ENCODE results near the gene LHFPL6.

LHFPL6 gene

GRCh38 chr13:39410096-39410901, 192.7 kb downstream of the LHFPL6 start:
- no peak for DNase-seq
- in situ Hi-C loops (cut with HindIII; ENCODE audit: low pct_ligation_motif_present, low pct_unique_long_range_greater_than_20kb, low sequenced_read_pairs): loop anchor here (25.0 kb wide), 1 partner anchor 202 kb away; the partner anchor contains the start of gene LHFPL6

- in situ Hi-C loops (cut with HindIII; ENCODE audit: low pct_ligation_motif_present, low pct_unique_long_range_greater_than_20kb, low sequenced_read_pairs): loop anchor here (25.0 kb wide), 1 partner anchor 204 kb away; the partner anchor contains the start of gene LHFPL6
- no peak for DNase-seq
Measured at GRCh38 chr13:39408512-39408911, 194.5 kb downstream of the LHFPL6 start.

GRCh38 chr13:39407786-39408185, 195.2 kb downstream of the LHFPL6 start:
- DNase-seq: no peak
- in situ Hi-C loops (cut with HindIII; ENCODE audit: low pct_ligation_motif_present, low pct_unique_long_range_greater_than_20kb, low sequenced_read_pairs): loop anchor here (25.0 kb wide), 1 partner anchor 205 kb away; the partner anchor contains the start of gene LHFPL6

- DNase-seq: no peak
- in situ Hi-C loops (cut with HindIII; ENCODE audit: low pct_ligation_motif_present, low pct_unique_long_range_greater_than_20kb, low sequenced_read_pairs): loop anchor here (25.0 kb wide), 1 partner anchor 205 kb away; the partner anchor contains the start of gene LHFPL6
Measured at GRCh38 chr13:39407138-39407537, 195.9 kb downstream of the LHFPL6 start.

- in situ Hi-C loops (cut with HindIII; ENCODE audit: low pct_ligation_motif_present, low pct_unique_long_range_greater_than_20kb, low sequenced_read_pairs): loop anchor here (25.0 kb wide), 1 partner anchor 206 kb away; the partner anchor contains the start of gene LHFPL6
Measured at GRCh38 chr13:39406688-39407087, 196.3 kb downstream of the LHFPL6 start.

GRCh38 chr13:39405596-39406205, 197.3 kb downstream of the LHFPL6 start:
- in situ Hi-C loops (cut with HindIII; ENCODE audit: low pct_ligation_motif_present, low pct_unique_long_range_greater_than_20kb, low sequenced_read_pairs): loop anchor here (25.0 kb wide), 1 partner anchor 207 kb away; the partner anchor contains the start of gene LHFPL6

More at GRCh38 chr13:39406688-39407087, 196.3 kb downstream of the LHFPL6 start:
- DNase-seq: peak; percentile 6

GRCh38 chr13:39405107-39405506, 197.9 kb downstream of the LHFPL6 start:
- no peak for DNase-seq
- in situ Hi-C loops (cut with HindIII; ENCODE audit: low pct_ligation_motif_present, low pct_unique_long_range_greater_than_20kb, low sequenced_read_pairs): loop anchor here (25.0 kb wide), 1 partner anchor 207 kb away; the partner anchor contains the start of gene LHFPL6

More at GRCh38 chr13:39405596-39406205, 197.3 kb downstream of the LHFPL6 start:
- no peak for DNase-seq

- peak; percentile 18 for DNase-seq
Measured at GRCh38 chr13:39403106-39403505, 199.9 kb downstream of the LHFPL6 start.

GRCh38 chr13:39402221-39402970, 200.6 kb downstream of the LHFPL6 start:
- no peak for DNase-seq
- in situ Hi-C loops (cut with HindIII; ENCODE audit: low pct_ligation_motif_present, low pct_unique_long_range_greater_than_20kb, low sequenced_read_pairs): loop anchor here (25.0 kb wide), 1 partner anchor 210 kb away; the partner anchor contains the start of gene LHFPL6

More at GRCh38 chr13:39403106-39403505, 199.9 kb downstream of the LHFPL6 start:
- in situ Hi-C loops (cut with HindIII; ENCODE audit: low pct_ligation_motif_present, low pct_unique_long_range_greater_than_20kb, low sequenced_read_pairs): loop anchor here (25.0 kb wide), 1 partner anchor 209 kb away; the partner anchor contains the start of gene LHFPL6

- DNase-seq: no peak
- in situ Hi-C loops (cut with HindIII; ENCODE audit: low pct_ligation_motif_present, low pct_unique_long_range_greater_than_20kb, low sequenced_read_pairs): loop anchor here (25.0 kb wide), 1 partner anchor 211 kb away; the partner anchor contains the start of gene LHFPL6
Measured at GRCh38 chr13:39401756-39402155, 201.2 kb downstream of the LHFPL6 start.

- DNase-seq: no peak
- in situ Hi-C loops (cut with HindIII; ENCODE audit: low pct_ligation_motif_present, low pct_unique_long_range_greater_than_20kb, low sequenced_read_pairs): loop anchor here (25.0 kb wide), 1 partner anchor 211 kb away; the partner anchor contains the start of gene LHFPL6
Measured at GRCh38 chr13:39401046-39401705, 201.8 kb downstream of the LHFPL6 start.

- no peak for DNase-seq
- in situ Hi-C loops (cut with HindIII; ENCODE audit: low pct_ligation_motif_present, low pct_unique_long_range_greater_than_20kb, low sequenced_read_pairs): no loop called here
Measured at GRCh38 chr13:39399102-39399501, 203.9 kb downstream of the LHFPL6 start.

- in situ Hi-C loops (cut with HindIII; ENCODE audit: low pct_ligation_motif_present, low pct_unique_long_range_greater_than_20kb, low sequenced_read_pairs): no loop called here
- DNase-seq: no peak
Measured at GRCh38 chr13:39397896-39398265, 205.1 kb downstream of the LHFPL6 start.

- in situ Hi-C loops (cut with HindIII; ENCODE audit: low pct_ligation_motif_present, low pct_unique_long_range_greater_than_20kb, low sequenced_read_pairs): no loop called here
- DNase-seq: no peak
Measured at GRCh38 chr13:39397226-39397895, 205.6 kb downstream of the LHFPL6 start.

GRCh38 chr13:39394796-39395678, 208.0 kb downstream of the LHFPL6 start:
- no peak for DNase-seq
- in situ Hi-C loops (cut with HindIII; ENCODE audit: low pct_ligation_motif_present, low pct_unique_long_range_greater_than_20kb, low sequenced_read_pairs): no loop called here

- in situ Hi-C loops (cut with HindIII; ENCODE audit: low pct_ligation_motif_present, low pct_unique_long_range_greater_than_20kb, low sequenced_read_pairs): no loop called here
- DNase-seq: no peak
Measured at GRCh38 chr13:39391761-39392160, 211.2 kb downstream of the LHFPL6 start.
